HG03378 (cell line): Measurements from ENCODE around the gene SP110.
"Not testable (repeated sequence)": the region's sequence is repeated elsewhere in the genome, so short reads cannot be mapped to it uniquely, and the experiment has no call there.

Source experiments
- ATAC-seq: cut with Tn5 transposase; IDR thresholded peaks from one replicate; pipeline ENCODE4 v1.9.1; 2021; ENCODE audit warnings: mild to moderate bottlenecking, moderate library complexity; ENCODE audit not compliant: unreplicated experiment

Gene SP110

GRCh38 chr2:230129343-230129742, 90.4 kb downstream of the SP110 start:
- ATAC-seq: no peak

- ATAC-seq: no peak
Observed at GRCh38 chr2:230128623-230129342, 91.0 kb downstream of the SP110 start.

- ATAC-seq: no peak
Observed at GRCh38 chr2:230127195-230127594, 92.6 kb downstream of the SP110 start.

GRCh38 chr2:230124757-230125431, 94.9 kb downstream of the SP110 start:
- ATAC-seq: peak; percentile 72

- ATAC-seq: no peak
Observed at GRCh38 chr2:230124235-230124634, 95.5 kb downstream of the SP110 start.

GRCh38 chr2:230120376-230120775, 99.4 kb downstream of the SP110 start:
- ATAC-seq: not testable (repeated sequence)

- not testable (repeated sequence) for ATAC-seq
Observed at GRCh38 chr2:230119827-230120226, 100.0 kb downstream of the SP110 start.
